Gastroesophageal sphincter (tissue), 3 donors: Measurements from ENCODE around the gene SHH.

Source experiments
- POLR2A ChIP-seq, 2 donors: fragments of 450-650 bp; IDR thresholded peaks; one replicate each; pipeline ENCODE4 v1.6.1; 2017; ENCODE audit warnings: antibody characterized with exemption in 2 of 2, mild to moderate bottlenecking in 2 of 2, moderate library complexity in 1 of 2
- TF ChIP-seq, protein P1 (sequence below), 4 experiments: fragments of 200-600 bp in 2 of 4; fragments of 450-650 bp in 2 of 4; sonication (generic) in 1 of 4; IDR thresholded peaks; one replicate each; pipeline ENCODE4 v1.5.1; 2017 to 2019; ENCODE audit warnings: antibody characterized with exemption in 4 of 4, mild to moderate bottlenecking in 2 of 4, moderate library complexity in 2 of 4

DNA sequence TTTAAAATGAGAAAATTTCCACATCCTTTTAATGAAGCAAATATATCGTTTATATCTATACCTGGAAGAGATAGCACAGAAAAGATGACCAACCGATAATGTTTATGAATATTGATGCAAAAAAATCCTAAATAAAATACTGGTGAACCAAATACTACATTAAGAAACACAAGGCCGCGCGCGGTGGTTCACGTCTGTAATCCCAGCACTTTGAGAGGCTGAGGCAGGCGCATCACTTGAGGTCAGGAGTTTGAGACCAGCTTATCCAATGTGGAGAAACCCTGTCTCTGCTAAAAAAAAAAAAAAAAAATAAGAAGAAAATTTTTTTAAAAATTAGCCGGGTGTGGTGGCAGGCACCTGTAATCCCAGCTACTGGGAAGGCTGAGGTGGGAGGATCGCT, 25.8 kb downstream of the SHH start:
- TF ChIP-seq, protein P1, sequence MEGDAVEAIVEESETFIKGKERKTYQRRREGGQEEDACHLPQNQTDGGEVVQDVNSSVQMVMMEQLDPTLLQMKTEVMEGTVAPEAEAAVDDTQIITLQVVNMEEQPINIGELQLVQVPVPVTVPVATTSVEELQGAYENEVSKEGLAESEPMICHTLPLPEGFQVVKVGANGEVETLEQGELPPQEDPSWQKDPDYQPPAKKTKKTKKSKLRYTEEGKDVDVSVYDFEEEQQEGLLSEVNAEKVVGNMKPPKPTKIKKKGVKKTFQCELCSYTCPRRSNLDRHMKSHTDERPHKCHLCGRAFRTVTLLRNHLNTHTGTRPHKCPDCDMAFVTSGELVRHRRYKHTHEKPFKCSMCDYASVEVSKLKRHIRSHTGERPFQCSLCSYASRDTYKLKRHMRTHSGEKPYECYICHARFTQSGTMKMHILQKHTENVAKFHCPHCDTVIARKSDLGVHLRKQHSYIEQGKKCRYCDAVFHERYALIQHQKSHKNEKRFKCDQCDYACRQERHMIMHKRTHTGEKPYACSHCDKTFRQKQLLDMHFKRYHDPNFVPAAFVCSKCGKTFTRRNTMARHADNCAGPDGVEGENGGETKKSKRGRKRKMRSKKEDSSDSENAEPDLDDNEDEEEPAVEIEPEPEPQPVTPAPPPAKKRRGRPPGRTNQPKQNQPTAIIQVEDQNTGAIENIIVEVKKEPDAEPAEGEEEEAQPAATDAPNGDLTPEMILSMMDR (IDR thresholded peaks at IDR 0.05) = no peak
- TF ChIP-seq POLR2A (IDR thresholded peaks at IDR 0.05) = no peak
